Measurements from ENCODE around the gene LAMTOR1.

Gene LAMTOR1

GRCh38 chr11:72081821-72082453 is 21.2 kb downstream of the LAMTOR1 start:
- no peak for DNase-seq (ENCODE audit: low read depth)

GRCh38 chr11:72081184-72081644 is 21.9 kb downstream of the LAMTOR1 start:
- no peak for DNase-seq (ENCODE audit: low read depth)

DNA sequence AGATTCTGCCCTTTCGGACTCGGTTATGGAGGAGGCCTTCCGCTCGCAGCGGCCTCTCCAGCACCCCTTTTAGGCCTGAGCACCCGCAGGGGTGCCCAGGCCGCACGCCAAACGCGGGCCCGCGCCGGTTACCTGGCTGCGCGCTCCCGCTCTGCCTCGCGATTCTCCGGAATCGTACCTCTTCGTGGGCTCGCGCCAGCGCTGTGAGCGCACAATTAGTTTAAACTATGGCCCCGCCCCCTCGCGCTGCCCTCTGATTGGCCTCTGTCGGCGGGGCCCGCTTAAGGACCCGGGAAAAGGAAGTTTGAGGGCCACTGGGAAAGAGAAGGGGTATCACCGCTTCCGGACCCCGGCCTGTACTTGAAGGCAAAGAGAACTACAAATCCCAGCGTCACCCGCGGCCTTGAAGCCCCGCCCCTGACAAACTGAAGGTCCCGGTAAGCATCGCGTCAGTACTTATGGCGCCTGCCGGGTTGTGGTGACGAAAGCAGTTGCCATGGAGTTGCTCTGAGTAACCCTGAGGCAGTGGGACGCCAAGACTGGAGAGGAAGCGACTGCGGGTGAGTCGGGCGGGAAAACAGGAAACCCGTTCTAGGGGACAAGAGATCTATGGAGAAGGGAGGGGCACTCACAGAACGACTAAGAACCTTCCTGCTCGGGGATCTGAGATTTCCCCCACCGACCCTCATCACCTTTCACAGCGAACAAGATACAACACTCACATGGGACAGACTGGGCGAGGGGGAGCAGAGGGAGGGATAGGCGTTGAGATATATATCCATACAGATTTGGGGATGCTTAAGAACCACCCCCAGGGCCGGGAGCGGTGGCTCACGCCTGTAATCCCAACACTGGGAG is 22.5 kb downstream of the LAMTOR1 start, which contains the start of the genes LRRC51 and NUMA1:
LRRC51 (plus strand) TSS at position 525 of the 858 bp plus-strand sequence. CDS start 8,234 bp downstream, outside the sequence.
NUMA1 (minus strand) TSS at position 217 of the 858 bp plus-strand sequence. CDS start 44,599 bp downstream, outside the sequence.
- peak; percentile 100 for DNase-seq (ENCODE audit: low read depth)

DNA sequence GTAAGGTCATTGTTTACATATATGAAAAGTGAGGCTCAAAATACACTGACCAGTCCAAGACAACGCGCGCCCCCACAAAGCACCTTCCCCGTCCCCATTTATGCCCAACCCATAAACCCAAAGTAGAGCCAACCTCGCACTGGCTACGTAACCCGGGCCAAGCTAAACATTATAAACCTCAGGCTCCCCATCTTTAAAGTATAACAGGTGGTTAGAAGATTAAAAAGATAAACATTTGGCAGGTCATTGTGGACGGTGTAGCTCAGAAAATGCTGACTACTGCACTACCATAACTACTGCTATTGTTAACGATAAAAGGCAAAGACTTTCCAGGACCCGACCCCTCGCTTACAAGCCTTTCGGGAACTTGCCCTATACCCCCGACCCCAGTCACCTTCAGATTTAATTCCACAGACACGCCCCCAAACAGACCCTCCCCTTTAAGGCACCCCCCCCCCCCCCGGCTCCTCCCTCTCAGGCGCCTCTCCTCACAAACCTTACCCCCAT is 23.2 kb downstream of the LAMTOR1 start:
- no peak for DNase-seq (ENCODE audit: low read depth)

GRCh38 chr11:72078477-72078876 is 24.6 kb downstream of the LAMTOR1 start:
- DNase-seq (ENCODE audit: low read depth): peak; percentile 57

DNA sequence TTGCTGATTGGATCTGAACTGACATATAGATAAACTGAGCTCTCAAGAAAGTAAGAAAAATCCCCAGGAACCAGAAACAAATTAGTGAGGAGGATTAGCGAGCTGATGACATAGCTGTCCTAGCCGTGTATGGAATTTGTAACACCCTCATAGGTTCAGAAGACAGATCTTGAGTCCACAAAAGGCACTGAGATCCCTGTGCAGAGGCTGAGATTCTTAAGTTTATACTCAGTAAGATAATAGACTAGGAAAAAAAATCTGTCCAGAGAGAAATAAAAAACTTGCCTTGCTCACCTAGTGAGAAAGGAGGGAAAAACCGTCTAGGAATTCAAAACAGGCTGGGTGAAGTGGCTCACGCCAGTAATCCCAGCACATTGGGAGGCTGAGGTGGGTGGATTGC is 27.3 kb downstream of the LAMTOR1 start:
- DNase-seq (ENCODE audit: low read depth): no peak

GRCh38 chr11:72075109-72075508 is 28.0 kb downstream of the LAMTOR1 start:
- DNase-seq (ENCODE audit: low read depth): peak; percentile 21

- peak; percentile 85 for DNase-seq (ENCODE audit: low read depth)
Observed at GRCh38 chr11:72072348-72072747, 30.7 kb downstream of the LAMTOR1 start.

- DNase-seq (ENCODE audit: low read depth): no peak
Observed at GRCh38 chr11:72070491-72070890, 32.6 kb downstream of the LAMTOR1 start.

- DNase-seq (ENCODE audit: low read depth): peak; percentile 86
Observed at GRCh38 chr11:72069787-72070251, 33.3 kb downstream of the LAMTOR1 start.

GRCh38 chr11:72069200-72069599 is 33.9 kb downstream of the LAMTOR1 start:
- peak; percentile 50 for DNase-seq (ENCODE audit: low read depth)

- DNase-seq (ENCODE audit: low read depth): no peak
Observed at GRCh38 chr11:72067676-72068075, 35.4 kb downstream of the LAMTOR1 start.

DNA sequence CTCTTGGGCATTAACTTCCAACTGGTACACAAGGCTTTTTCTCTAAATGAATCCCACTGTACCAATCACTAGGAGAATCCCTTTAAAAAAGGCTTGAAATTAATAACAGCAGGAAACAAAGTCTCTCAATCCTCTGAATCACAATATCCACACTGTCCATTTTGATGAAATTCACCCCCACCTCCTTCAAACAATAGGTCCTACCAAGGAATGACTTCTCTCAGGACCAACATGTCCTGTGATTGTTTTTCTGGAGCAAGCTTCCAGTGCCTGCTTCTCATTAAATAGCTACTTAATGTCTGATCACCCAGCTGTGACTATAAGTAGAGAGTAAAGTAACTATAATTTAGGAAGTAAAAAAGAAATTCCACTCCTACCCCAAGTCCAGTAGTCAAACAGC is 35.8 kb downstream of the LAMTOR1 start:
- no peak for DNase-seq (ENCODE audit: low read depth)

- no peak for DNase-seq (ENCODE audit: low read depth)
Observed at GRCh38 chr11:72066855-72067254, 36.2 kb downstream of the LAMTOR1 start.

DNA sequence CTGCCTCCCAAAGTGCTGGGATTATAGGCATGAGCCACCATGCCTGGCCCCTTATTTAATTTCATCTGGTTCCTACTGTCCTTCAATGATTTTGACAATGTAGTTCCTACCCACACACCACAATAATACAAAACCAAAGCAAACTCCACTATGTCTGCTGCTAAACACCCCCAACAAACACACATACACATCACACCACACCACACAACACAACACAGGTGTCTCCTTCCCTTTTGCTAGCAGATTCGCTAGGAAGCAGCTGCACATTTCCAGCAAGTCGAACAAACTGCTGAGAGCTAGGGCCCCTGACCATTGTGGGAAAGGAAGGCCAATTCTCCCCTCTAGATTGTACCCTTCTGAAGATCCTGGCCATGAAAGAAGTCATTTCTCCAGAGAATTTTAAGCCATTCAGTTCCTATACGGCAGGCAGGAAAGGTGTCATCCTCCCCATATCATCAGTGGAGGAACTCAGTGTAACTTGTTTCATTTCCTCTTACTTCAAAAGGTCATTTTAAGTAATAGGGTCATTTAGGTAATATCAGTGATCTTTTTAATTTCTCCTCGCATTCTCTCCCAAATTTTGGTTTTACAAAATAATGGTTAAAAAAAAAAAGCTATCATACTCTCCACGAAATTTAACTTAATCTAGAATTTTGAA is 41.2 kb downstream of the LAMTOR1 start:
- no peak for DNase-seq (ENCODE audit: low read depth)

- DNase-seq (ENCODE audit: low read depth): peak; percentile 25
Observed at GRCh38 chr11:72058416-72059034, 44.6 kb downstream of the LAMTOR1 start.

GRCh38 chr11:72048766-72049460 is 54.2 kb downstream of the LAMTOR1 start:
- DNase-seq (ENCODE audit: low read depth): peak; percentile 15

Data from iris pigment epithelial cell (primary cell).